Esophagus mucosa (tissue), 1 donor: ENCODE measurements around the gene ALK. TPM values are rescaled to one million over a fixed set of nuclear protein-coding genes. Genes with fewer than 3 reads are reported as not detected.
A peak's percentile ranks its signal among the peaks of the same experiment; 100 is the strongest.

Experiments used
- ATAC-seq: fragments of 200-7000 bp; cut with Tn5 transposase; one replicate; pipeline ENCODE4 v1.9.1; 2020
- total RNA-seq: library from RNA; stranded (reverse); gene quantifications from one replicate; pipeline ENCODE4 v1.2.4, GENCODE V29; 2023
- donor health status: DM: yes; HTN: yes; CAD: no.

Gene ALK
- total RNA-seq, 1 donor from 2014 or later: 0.04 TPM

GRCh38 chr2:29241341-29241740 lies 680.0 kb downstream of the ALK start:
- ATAC-seq: no peak

- ATAC-seq: no peak
These were observed 680.8 kb downstream of the ALK start for GRCh38 chr2:29240601-29241000.

- no peak for ATAC-seq
These were observed 682.0 kb downstream of the ALK start for GRCh38 chr2:29239209-29239960.

- ATAC-seq: peak; percentile 63
These were observed 682.9 kb downstream of the ALK start for GRCh38 chr2:29238497-29238896.

- ATAC-seq: no peak
These were observed 685.3 kb downstream of the ALK start for GRCh38 chr2:29236074-29236473.

- no peak for ATAC-seq
These were observed 686.0 kb downstream of the ALK start for GRCh38 chr2:29235411-29235810.

GRCh38 chr2:29233428-29233827 lies 688.0 kb downstream of the ALK start:
- peak; percentile 92 for ATAC-seq

- no peak for ATAC-seq
These were observed 689.3 kb downstream of the ALK start for GRCh38 chr2:29232041-29232440.

GRCh38 chr2:29229640-29230039 lies 691.7 kb downstream of the ALK start:
- ATAC-seq: no peak

GRCh38 chr2:29228947-29229346 lies 692.4 kb downstream of the ALK start:
- ATAC-seq: no peak

GRCh38 chr2:29227935-29228675 lies 693.3 kb downstream of the ALK start:
- no peak for ATAC-seq

- no peak for ATAC-seq
These were observed 694.6 kb downstream of the ALK start for GRCh38 chr2:29226808-29227207.

GRCh38 chr2:29226375-29226774 lies 695.0 kb downstream of the ALK start:
- ATAC-seq: no peak

GRCh38 chr2:29225814-29226213 lies 695.6 kb downstream of the ALK start:
- ATAC-seq: no peak

- ATAC-seq: no peak
These were observed 696.5 kb downstream of the ALK start for GRCh38 chr2:29224693-29225551.

- ATAC-seq: peak; percentile 63
These were observed 697.3 kb downstream of the ALK start for GRCh38 chr2:29223851-29224692.

- no peak for ATAC-seq
These were observed 698.1 kb downstream of the ALK start for GRCh38 chr2:29223257-29223656.

- ATAC-seq: no peak
These were observed 698.8 kb downstream of the ALK start for GRCh38 chr2:29222381-29223179.

- no peak for ATAC-seq
These were observed 700.7 kb downstream of the ALK start for GRCh38 chr2:29220506-29221270.

GRCh38 chr2:29219374-29219773 lies 702.0 kb downstream of the ALK start:
- ATAC-seq: no peak
